ENCODE measurements around the gene TMA16.

The TMA16 gene

GRCh38 chr4:163565226-163566135, 71.0 kb downstream of the TMA16 start:
- DNase-seq = no peak

DNA sequence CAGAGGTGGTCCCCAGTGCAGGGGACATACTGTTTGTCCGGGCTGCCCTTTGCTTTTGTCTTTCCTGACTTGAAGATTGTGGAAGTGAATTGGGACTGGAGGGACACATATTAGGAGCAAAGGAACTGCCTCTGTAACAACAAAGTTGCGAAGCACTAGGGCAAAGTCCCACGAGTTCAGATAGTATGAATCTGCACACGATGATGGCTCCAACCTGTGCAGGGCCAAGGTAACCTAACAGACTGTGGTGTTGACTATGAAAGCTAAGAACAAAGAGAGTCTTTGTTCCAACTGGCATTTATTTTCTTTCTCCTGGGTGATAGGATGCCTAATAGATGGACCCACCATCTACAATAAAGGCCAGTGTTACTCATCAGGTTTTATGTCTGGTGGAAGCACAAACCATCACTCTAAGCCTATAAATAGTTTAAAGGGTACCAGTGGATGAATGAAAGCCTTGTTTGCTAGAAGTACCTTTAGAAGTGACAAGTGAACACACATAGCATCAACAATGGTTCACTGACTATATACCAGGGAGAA, 71.8 kb downstream of the TMA16 start:
- no peak for DNase-seq

- no peak for DNase-seq
These were observed 74.4 kb downstream of the TMA16 start for GRCh38 chr4:163568843-163569242.
